ENCODE data around the gene FBXL19. TPM values are rescaled to one million over a fixed set of nuclear protein-coding genes. Genes with fewer than 3 reads are reported as not detected.
A peak's percentile ranks its signal among the peaks of the same experiment; 100 is the strongest.

Gene FBXL19
- total and polyA plus RNA-seq, 2 of the 13 experiments (the other 11 are each of a cell fraction or from before 2014, with no cell fraction given) = 6.0 to 13.7 TPM

DNA sequence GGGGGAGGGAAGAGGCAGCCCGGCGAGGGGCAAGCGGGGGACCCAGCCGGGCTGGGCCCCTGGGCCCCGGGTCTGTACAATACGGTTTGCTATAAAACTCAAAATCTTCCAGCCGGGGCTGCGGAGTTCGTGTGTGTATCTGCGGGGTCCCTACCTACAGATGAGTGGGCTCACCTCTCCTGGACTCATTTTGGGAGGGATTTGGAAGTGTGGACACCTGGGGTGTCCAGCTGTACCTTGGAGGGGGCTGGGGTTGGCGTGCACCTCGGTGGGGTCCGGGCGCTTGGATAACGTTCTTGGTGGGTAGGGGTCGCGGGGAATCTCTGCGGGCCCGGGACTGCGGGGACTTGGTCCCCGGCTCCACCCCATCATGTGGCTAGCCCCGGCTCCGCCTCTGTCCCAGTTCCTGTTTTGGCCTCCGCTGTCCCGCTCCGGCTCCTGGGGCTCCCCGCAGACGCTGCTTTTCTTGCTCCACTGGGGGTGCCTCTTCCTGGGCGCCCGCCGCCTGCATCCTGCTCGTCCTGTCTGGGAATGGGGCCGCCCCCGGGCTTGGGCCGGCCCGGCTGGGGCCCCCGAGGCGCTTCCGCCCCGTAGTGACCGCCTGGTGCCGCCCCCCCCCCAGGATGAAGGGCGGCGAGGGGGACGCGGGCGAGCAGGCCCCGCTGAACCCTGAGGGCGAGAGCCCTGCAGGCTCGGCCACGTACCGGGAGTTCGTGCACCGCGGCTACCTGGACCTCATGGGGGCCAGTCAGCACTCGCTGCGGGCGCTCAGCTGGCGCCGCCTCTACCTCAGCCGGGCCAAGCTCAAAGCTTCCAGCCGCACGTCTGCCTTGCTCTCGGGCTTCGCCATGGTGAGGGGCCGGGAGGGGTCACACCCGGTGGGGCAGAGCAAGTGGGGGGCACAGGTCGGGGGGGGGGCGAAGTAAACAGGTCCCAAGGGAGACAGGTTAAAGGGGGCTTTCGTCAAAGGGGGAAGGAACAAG is 25.6 kb downstream of the FBXL19 start, which contains the start of gene ORAI3 (continued):
- no peak for TF ChIP-seq ZNF7 (CRISPR knock-in tag; IDR thresholded peaks at IDR 0.05)
- TF ChIP-seq KMT2A (CRISPR knock-in tag; IDR thresholded peaks at IDR 0.05) = no peak
- TF ChIP-seq ZNF816 (CRISPR knock-in tag; IDR thresholded peaks at IDR 0.05; ENCODE audit: borderline replicate concordance) = no peak; the same call in 1 of the 2 replicates
- TF ChIP-seq, protein P1, sequence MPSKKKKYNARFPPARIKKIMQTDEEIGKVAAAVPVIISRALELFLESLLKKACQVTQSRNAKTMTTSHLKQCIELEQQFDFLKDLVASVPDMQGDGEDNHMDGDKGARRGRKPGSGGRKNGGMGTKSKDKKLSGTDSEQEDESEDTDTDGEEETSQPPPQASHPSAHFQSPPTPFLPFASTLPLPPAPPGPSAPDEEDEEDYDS (CRISPR knock-in tag; IDR thresholded peaks at IDR 0.05) = peak; percentile 44; the same call in 1 of the 2 replicates
- TF ChIP-seq ATRX (CRISPR knock-in tag; IDR thresholded peaks at IDR 0.05; ENCODE audit: borderline replicate concordance) = no peak
- TF ChIP-seq, protein P2, sequence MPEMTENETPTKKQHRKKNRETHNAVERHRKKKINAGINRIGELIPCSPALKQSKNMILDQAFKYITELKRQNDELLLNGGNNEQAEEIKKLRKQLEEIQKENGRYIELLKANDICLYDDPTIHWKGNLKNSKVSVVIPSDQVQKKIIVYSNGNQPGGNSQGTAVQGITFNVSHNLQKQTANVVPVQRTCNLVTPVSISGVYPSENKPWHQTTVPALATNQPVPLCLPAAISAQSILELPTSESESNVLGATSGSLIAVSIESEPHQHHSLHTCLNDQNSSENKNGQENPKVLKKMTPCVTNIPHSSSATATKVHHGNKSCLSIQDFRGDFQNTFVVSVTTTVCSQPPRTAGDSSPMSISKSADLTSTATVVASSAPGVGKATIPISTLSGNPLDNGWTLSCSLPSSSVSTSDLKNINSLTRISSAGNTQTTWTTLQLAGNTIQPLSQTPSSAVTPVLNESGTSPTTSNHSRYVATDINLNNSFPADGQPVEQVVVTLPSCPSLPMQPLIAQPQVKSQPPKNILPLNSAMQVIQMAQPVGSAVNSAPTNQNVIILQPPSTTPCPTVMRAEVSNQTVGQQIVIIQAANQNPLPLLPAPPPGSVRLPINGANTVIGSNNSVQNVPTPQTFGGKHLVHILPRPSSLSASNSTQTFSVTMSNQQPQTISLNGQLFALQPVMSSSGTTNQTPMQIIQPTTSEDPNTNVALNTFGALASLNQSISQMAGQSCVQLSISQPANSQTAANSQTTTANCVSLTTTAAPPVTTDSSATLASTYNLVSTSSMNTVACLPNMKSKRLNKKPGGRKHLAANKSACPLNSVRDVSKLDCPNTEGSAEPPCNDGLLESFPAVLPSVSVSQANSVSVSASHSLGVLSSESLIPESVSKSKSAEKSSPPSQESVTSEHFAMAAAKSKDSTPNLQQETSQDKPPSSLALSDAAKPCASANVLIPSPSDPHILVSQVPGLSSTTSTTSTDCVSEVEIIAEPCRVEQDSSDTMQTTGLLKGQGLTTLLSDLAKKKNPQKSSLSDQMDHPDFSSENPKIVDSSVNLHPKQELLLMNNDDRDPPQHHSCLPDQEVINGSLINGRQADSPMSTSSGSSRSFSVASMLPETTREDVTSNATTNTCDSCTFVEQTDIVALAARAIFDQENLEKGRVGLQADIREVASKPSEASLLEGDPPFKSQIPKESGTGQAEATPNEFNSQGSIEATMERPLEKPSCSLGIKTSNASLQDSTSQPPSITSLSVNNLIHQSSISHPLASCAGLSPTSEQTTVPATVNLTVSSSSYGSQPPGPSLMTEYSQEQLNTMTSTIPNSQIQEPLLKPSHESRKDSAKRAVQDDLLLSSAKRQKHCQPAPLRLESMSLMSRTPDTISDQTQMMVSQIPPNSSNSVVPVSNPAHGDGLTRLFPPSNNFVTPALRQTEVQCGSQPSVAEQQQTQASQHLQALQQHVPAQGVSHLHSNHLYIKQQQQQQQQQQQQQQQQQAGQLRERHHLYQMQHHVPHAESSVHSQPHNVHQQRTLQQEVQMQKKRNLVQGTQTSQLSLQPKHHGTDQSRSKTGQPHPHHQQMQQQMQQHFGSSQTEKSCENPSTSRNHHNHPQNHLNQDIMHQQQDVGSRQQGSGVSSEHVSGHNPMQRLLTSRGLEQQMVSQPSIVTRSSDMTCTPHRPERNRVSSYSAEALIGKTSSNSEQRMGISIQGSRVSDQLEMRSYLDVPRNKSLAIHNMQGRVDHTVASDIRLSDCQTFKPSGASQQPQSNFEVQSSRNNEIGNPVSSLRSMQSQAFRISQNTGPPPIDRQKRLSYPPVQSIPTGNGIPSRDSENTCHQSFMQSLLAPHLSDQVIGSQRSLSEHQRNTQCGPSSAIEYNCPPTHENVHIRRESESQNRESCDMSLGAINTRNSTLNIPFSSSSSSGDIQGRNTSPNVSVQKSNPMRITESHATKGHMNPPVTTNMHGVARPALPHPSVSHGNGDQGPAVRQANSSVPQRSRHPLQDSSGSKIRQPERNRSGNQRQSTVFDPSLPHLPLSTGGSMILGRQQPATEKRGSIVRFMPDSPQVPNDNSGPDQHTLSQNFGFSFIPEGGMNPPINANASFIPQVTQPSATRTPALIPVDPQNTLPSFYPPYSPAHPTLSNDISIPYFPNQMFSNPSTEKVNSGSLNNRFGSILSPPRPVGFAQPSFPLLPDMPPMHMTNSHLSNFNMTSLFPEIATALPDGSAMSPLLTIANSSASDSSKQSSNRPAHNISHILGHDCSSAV (CRISPR knock-in tag; IDR thresholded peaks at IDR 0.05; ENCODE audit: borderline replicate concordance) = peak; percentile 50; the same call in 1 of the 2 replicates
- TF ChIP-seq, protein P3, sequence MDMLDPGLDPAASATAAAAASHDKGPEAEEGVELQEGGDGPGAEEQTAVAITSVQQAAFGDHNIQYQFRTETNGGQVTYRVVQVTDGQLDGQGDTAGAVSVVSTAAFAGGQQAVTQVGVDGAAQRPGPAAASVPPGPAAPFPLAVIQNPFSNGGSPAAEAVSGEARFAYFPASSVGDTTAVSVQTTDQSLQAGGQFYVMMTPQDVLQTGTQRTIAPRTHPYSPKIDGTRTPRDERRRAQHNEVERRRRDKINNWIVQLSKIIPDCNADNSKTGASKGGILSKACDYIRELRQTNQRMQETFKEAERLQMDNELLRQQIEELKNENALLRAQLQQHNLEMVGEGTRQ (IDR thresholded peaks at IDR 0.05; ENCODE audit: low read depth, low read length) = no peak
- TF ChIP-seq, protein P3 (CRISPR knock-in tag; IDR thresholded peaks at IDR 0.05; ENCODE audit: borderline replicate concordance) = no peak
- peak; percentile 81; the same call in 1 of the 2 replicates for TF ChIP-seq NFKB2 (CRISPR knock-in tag; IDR thresholded peaks at IDR 0.05; ENCODE audit: borderline replicate concordance)
- TF ChIP-seq, protein P4, sequence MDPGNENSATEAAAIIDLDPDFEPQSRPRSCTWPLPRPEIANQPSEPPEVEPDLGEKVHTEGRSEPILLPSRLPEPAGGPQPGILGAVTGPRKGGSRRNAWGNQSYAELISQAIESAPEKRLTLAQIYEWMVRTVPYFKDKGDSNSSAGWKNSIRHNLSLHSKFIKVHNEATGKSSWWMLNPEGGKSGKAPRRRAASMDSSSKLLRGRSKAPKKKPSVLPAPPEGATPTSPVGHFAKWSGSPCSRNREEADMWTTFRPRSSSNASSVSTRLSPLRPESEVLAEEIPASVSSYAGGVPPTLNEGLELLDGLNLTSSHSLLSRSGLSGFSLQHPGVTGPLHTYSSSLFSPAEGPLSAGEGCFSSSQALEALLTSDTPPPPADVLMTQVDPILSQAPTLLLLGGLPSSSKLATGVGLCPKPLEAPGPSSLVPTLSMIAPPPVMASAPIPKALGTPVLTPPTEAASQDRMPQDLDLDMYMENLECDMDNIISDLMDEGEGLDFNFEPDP (CRISPR knock-in tag; conservative IDR thresholded peaks at IDR 0.05) = no peak
- TF ChIP-seq ZSCAN21 (CRISPR knock-in tag; IDR thresholded peaks at IDR 0.05; ENCODE audit: borderline replicate concordance) = peak; percentile 74
- TF ChIP-seq, protein P5, sequence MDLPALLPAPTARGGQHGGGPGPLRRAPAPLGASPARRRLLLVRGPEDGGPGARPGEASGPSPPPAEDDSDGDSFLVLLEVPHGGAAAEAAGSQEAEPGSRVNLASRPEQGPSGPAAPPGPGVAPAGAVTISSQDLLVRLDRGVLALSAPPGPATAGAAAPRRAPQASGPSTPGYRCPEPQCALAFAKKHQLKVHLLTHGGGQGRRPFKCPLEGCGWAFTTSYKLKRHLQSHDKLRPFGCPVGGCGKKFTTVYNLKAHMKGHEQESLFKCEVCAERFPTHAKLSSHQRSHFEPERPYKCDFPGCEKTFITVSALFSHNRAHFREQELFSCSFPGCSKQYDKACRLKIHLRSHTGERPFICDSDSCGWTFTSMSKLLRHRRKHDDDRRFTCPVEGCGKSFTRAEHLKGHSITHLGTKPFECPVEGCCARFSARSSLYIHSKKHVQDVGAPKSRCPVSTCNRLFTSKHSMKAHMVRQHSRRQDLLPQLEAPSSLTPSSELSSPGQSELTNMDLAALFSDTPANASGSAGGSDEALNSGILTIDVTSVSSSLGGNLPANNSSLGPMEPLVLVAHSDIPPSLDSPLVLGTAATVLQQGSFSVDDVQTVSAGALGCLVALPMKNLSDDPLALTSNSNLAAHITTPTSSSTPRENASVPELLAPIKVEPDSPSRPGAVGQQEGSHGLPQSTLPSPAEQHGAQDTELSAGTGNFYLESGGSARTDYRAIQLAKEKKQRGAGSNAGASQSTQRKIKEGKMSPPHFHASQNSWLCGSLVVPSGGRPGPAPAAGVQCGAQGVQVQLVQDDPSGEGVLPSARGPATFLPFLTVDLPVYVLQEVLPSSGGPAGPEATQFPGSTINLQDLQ (CRISPR knock-in tag; IDR thresholded peaks at IDR 0.05) = no peak

Data from HepG2 (cell line).